Measurements from ENCODE around the gene DNAH5. TPM values are rescaled to one million over a fixed set of nuclear protein-coding genes. Genes with fewer than 3 reads are reported as not detected.

Gene DNAH5
- total RNA-seq, 2 donors from 2014 or later, result 0.14 to 0.68 TPM

DNA sequence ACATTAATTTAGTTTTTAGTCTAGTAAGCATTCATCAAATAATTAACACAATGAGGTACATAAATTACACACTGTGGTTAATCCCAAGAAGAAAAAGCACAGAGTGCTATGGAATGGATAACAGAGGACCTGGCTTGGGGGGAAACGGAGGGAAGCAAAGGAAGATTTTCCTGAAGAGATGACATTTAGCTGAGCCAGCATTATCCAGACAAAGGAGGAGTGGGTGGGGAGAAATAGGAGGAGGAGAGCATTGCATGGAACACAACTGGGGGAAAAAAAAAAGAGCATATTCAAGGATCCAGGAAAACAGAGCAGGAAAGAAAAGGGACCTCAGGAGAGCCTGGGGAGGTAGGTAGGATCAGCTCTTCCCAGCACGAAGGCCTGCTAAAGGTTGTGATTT, 170.8 kb downstream of the DNAH5 start:
- Histone ChIP-seq H3K27ac (no peak overlapping the region), H3K4me3 (no peak overlapping the region), H3K9me3 (no peaks in the 10 kb centered on the region), H3K4me1 (ENCODE audit: control insufficient read depth in 1 of 2, low read depth in 2 of 2) (no peaks in the 10 kb centered on the region), H3K27me3 (replicated peaks; ENCODE audit: insufficient read depth) (no peaks in the 10 kb centered on the region), H3K36me3 (no peaks in the 10 kb centered on the region)
- no peak for DNase-seq (ENCODE audit: low spot score)
- TF ChIP-seq, protein P1, sequence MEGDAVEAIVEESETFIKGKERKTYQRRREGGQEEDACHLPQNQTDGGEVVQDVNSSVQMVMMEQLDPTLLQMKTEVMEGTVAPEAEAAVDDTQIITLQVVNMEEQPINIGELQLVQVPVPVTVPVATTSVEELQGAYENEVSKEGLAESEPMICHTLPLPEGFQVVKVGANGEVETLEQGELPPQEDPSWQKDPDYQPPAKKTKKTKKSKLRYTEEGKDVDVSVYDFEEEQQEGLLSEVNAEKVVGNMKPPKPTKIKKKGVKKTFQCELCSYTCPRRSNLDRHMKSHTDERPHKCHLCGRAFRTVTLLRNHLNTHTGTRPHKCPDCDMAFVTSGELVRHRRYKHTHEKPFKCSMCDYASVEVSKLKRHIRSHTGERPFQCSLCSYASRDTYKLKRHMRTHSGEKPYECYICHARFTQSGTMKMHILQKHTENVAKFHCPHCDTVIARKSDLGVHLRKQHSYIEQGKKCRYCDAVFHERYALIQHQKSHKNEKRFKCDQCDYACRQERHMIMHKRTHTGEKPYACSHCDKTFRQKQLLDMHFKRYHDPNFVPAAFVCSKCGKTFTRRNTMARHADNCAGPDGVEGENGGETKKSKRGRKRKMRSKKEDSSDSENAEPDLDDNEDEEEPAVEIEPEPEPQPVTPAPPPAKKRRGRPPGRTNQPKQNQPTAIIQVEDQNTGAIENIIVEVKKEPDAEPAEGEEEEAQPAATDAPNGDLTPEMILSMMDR (IDR thresholded peaks at IDR 0.05), result no peak
- ATAC-seq (ENCODE audit: insufficient number of reproducible peaks, low FRiP score, low read depth), result no peak

DNA sequence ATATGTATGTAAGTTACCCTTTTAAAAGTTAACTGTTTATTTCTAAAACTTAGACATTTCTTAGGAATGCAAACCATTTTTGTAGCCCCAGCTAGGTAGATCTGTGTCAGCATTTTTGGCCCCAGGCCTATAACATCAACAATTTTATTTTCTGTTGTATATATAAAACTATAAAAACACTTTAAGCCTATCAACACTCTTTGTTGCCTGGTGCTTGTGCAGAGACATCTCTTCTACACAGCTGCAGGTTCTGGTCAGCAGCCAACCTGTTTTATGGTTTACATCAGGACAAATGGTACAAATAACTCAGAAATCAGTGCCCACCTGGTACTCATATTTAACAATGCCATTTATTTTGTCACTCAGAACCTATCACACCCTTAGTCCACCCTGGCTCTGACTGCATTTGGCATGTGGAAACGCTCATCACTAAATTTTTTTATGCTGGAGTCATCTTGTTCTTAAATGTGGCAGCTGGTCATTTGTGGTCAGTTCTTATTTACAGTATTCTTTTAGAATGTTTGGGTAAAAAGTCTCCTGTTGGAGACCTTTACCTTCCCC, 173.4 kb downstream of the DNAH5 start:
- DNase-seq (ENCODE audit: low spot score), result no peak
- TF ChIP-seq, protein P1 (IDR thresholded peaks at IDR 0.05), result no peak
- no peaks in the 10 kb centered on the region for H3K4me1 ChIP-seq (ENCODE audit: control insufficient read depth in 1 of 2, low read depth in 2 of 2)
- H3K36me3 ChIP-seq, result no peaks in the 10 kb centered on the region
- H3K9me3 ChIP-seq, result no peaks in the 10 kb centered on the region
- H3K27me3 ChIP-seq (replicated peaks; ENCODE audit: insufficient read depth), result no peaks in the 10 kb centered on the region
- no peak overlapping the region for H3K4me3 ChIP-seq
- ATAC-seq (ENCODE audit: insufficient number of reproducible peaks, low FRiP score, low read depth), result no peak
- no peak overlapping the region for H3K27ac ChIP-seq

DNA sequence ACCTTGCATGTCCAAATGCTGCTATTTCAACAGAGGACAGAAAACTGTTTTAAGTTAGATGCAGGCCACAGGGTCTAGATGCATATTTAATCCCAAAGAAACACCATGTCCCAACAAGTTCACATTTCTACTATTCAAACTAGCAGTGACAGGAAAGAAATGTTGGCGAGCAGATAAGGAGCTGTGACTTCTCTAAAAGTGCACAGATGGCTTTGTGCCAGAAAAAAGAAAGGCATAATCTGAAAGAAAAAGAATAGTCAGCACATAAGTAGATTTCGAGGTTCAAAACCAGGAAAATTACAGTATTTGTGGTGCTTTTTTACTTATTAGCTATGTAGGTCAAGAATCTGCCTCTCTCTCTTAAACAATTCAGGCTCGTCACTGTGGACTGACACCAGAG, 178.3 kb downstream of the DNAH5 start:
- H3K4me3 ChIP-seq, result no peak overlapping the region
- no peak for DNase-seq (ENCODE audit: low spot score)
- TF ChIP-seq, protein P1 (IDR thresholded peaks at IDR 0.05), result no peak
- ATAC-seq (ENCODE audit: insufficient number of reproducible peaks, low FRiP score, low read depth), result no peak
- no peaks in the 10 kb centered on the region for H3K4me1 ChIP-seq (ENCODE audit: control insufficient read depth in 1 of 2, low read depth in 2 of 2)
- no peaks in the 10 kb centered on the region for H3K36me3 ChIP-seq
- no peaks in the 10 kb centered on the region for H3K27me3 ChIP-seq (replicated peaks; ENCODE audit: insufficient read depth)
- no peaks in the 10 kb centered on the region for H3K9me3 ChIP-seq
- H3K27ac ChIP-seq, result no peak overlapping the region

GRCh38 chr5:13763719-13764118, 180.8 kb downstream of the DNAH5 start:
- TF ChIP-seq, protein P1 (IDR thresholded peaks at IDR 0.05), result no peak
- H3K4me1 ChIP-seq (ENCODE audit: control insufficient read depth in 1 of 2, low read depth in 2 of 2), result no peaks in the 10 kb centered on the region
- no peaks in the 10 kb centered on the region for H3K36me3 ChIP-seq
- H3K9me3 ChIP-seq, result no peaks in the 10 kb centered on the region
- H3K27me3 ChIP-seq (replicated peaks; ENCODE audit: insufficient read depth), result no peaks in the 10 kb centered on the region
- H3K4me3 ChIP-seq, result no peak overlapping the region
- DNase-seq (ENCODE audit: low spot score) (no peak), ATAC-seq (ENCODE audit: insufficient number of reproducible peaks, low FRiP score, low read depth) (no peak)
- H3K27ac ChIP-seq, result no peak overlapping the region

GRCh38 chr5:13749766-13750165, 194.7 kb downstream of the DNAH5 start:
- Histone ChIP-seq H3K27ac (no peak overlapping the region), H3K27me3 (replicated peaks; ENCODE audit: insufficient read depth) (no peaks in the 10 kb centered on the region), H3K4me3 (no peak overlapping the region), H3K36me3 (no peaks in the 10 kb centered on the region), H3K9me3 (no peaks in the 10 kb centered on the region), H3K4me1 (ENCODE audit: control insufficient read depth in 1 of 2, low read depth in 2 of 2) (no peaks in the 10 kb centered on the region)
- DNase-seq (ENCODE audit: low spot score) (no peak), ATAC-seq (ENCODE audit: insufficient number of reproducible peaks, low FRiP score, low read depth) (no peak)
- TF ChIP-seq, protein P1 (IDR thresholded peaks at IDR 0.05), result no peak
